Stimulated activated naive CD8-positive, alpha-beta T cell treated with anti-CD3 and anti-CD28 coated beads, Interleukin-15, amount 100 ng/mL, for 72 hours (primary cell): ENCODE results near the gene SMARCD1.
"Not testable (repeated sequence)": the region's sequence is repeated elsewhere in the genome, so short reads cannot be mapped to it uniquely, and the experiment has no call there.

Source experiments
- ATAC-seq: fragments of 150-1000 bp; cut with Tn5 transposase; 2 replicates; pipeline ENCODE4 v1.10.0; 2021; ENCODE audit warnings: mild to moderate bottlenecking, moderate library complexity
- DNase-seq, 2 donors: peaks; one replicate each; pipeline ENCODE4 v3.0.0; 2021 to 2022
- H3K27ac Mint-ChIP-seq, 2 donors: one replicate each; pipeline ENCODE4 v1.8.0; 2022; ENCODE audit warnings: mild to moderate bottlenecking in 2 of 2, mixed read lengths in 2 of 2, moderate library complexity in 2 of 2
- H3K27me3 Mint-ChIP-seq: one replicate; pipeline ENCODE4 v1.8.0; 2022; ENCODE audit warnings: mixed read lengths
- H3K4me1 Mint-ChIP-seq: one replicate; pipeline ENCODE4 v1.8.0; 2022; ENCODE audit warnings: mild to moderate bottlenecking, mixed read lengths
- H3K4me3 Mint-ChIP-seq, 2 donors: one replicate each; pipeline ENCODE4 v1.8.0; 2022; ENCODE audit warnings: mild to moderate bottlenecking in 2 of 2, mixed read lengths in 2 of 2, moderate library complexity in 1 of 2
- H3K9me3 Mint-ChIP-seq, 2 donors: one replicate each; pipeline ENCODE4 v1.8.0; 2022; ENCODE audit warnings: mixed read lengths in 2 of 2

SMARCD1 gene

GRCh38 chr12:50120521-50120920 is 35.4 kb downstream of the SMARCD1 start:
- Mint-ChIP-seq H3K4me3 (no peak overlapping the region), H3K4me1 (peaks cover 35% of the 10 kb centered on the region)
- ATAC-seq = no peak

GRCh38 chr12:50120953-50121352 is 35.8 kb downstream of the SMARCD1 start:
- Mint-ChIP-seq H3K4me1 (peaks cover 35% of the 10 kb centered on the region), H3K9me3 (no peaks in the 10 kb centered on the region), H3K4me3 (no peak overlapping the region), H3K27me3 (no peaks in the 10 kb centered on the region), H3K27ac (no peak overlapping the region)
- ATAC-seq = no peak
- DNase-seq = no peak

More at GRCh38 chr12:50120521-50120920, 35.4 kb downstream of the SMARCD1 start:
- Mint-ChIP-seq H3K27ac (no peak overlapping the region), H3K9me3 (no peaks in the 10 kb centered on the region), H3K27me3 (no peaks in the 10 kb centered on the region)
- DNase-seq = no peak

DNA sequence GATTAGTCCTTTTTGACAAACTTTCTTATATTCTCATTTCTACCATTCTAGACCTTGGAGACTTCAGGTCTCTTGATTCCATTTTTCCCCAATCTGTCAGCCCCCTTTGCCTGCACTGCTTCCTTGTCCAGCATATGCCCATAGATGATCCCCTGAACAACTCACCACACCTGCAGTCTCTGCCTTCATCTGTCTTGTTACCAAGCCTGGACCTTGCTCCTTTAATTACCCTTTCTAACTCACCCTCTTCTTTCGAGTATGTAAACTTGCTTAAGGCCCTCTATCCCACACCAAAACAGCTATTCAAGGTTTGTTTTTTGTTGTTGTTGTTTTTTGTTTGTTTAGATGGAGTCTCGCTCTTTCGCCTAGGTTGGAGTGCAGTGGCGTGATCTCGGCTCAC is 36.5 kb downstream of the SMARCD1 start:
- no peak for ATAC-seq
- Mint-ChIP-seq H3K27ac (peak overlapping the region in 1 of 2 donors; percentile 41), H3K4me1 (peaks cover 29% of the 10 kb centered on the region), H3K4me3 (no peak overlapping the region), H3K9me3 (no peaks in the 10 kb centered on the region), H3K27me3 (no peaks in the 10 kb centered on the region)
- DNase-seq = no peak

GRCh38 chr12:50123203-50123602 is 38.1 kb downstream of the SMARCD1 start:
- no peak overlapping the region for H3K27ac Mint-ChIP-seq
- H3K4me3 Mint-ChIP-seq = no peak overlapping the region
- no peak for ATAC-seq
- no peaks in the 10 kb centered on the region for H3K9me3 Mint-ChIP-seq
- no peaks in the 10 kb centered on the region for H3K27me3 Mint-ChIP-seq
- DNase-seq = no peak
- H3K4me1 Mint-ChIP-seq = peaks cover 28% of the 10 kb centered on the region

- DNase-seq = no peak
- Mint-ChIP-seq H3K4me1 (peaks cover 30% of the 10 kb centered on the region), H3K9me3 (no peaks in the 10 kb centered on the region), H3K27ac (no peak overlapping the region), H3K27me3 (no peaks in the 10 kb centered on the region), H3K4me3 (no peak overlapping the region)
- no peak for ATAC-seq
Measured at GRCh38 chr12:50127546-50127945, 42.4 kb downstream of the SMARCD1 start.

DNA sequence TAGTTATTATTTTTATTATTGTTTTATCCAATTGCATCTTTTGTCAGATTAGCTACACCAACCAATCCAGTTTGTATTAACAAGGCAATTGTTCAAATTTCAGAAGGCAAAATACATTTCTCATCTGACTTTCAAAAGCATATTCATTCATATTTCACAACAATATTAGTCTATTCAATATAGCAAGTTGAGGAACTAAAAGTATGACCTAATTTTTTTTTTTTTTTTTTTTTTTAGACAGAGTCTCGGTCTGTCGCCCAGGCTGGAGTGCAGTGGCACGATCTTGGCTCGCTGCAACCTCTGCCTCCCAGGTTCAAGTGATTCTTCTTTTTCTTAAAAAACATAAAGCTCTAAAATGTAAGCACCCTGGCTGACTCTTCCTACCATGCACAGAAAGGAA is 44.1 kb downstream of the SMARCD1 start:
- Mint-ChIP-seq H3K4me1 (peaks cover 31% of the 10 kb centered on the region), H3K27ac (no peak overlapping the region), H3K27me3 (no peaks in the 10 kb centered on the region), H3K9me3 (no peaks in the 10 kb centered on the region), H3K4me3 (no peak overlapping the region)
- no peak for ATAC-seq
- DNase-seq = no peak

GRCh38 chr12:50132505-50133135 is 47.5 kb downstream of the SMARCD1 start:
- H3K9me3 Mint-ChIP-seq = no peaks in the 10 kb centered on the region
- H3K4me1 Mint-ChIP-seq = peaks cover 11% of the 10 kb centered on the region
- no peak overlapping the region for H3K4me3 Mint-ChIP-seq
- ATAC-seq (no peak), DNase-seq (no peak)
- peak overlapping the region in 1 of 2 donors; percentile 3 for H3K27ac Mint-ChIP-seq
- H3K27me3 Mint-ChIP-seq = no peaks in the 10 kb centered on the region

DNA sequence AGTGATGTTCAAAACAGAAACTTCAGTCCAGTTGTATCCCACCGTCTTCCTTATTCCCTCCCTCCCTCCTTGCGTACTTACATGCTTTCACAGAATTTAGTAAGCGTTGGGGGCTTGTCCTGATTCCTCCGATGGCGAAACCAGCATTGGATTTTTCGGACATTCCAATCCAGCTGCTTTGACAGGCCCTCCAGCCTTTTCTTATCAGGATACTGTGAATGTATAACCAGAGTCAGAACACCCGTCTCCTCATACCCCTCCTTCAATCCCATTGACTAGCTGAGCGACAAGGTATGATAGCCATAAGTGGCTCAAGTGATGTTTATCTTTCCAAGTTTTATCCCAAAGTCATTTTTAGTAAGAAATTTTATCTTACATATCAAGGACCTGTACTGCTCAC is 57.9 kb downstream of the SMARCD1 start:
- H3K9me3 Mint-ChIP-seq = no peaks in the 10 kb centered on the region
- H3K4me1 Mint-ChIP-seq = no peaks in the 10 kb centered on the region
- ATAC-seq (no peak), DNase-seq (no peak)
- no peak overlapping the region for H3K4me3 Mint-ChIP-seq
- H3K27me3 Mint-ChIP-seq = no peaks in the 10 kb centered on the region
- H3K27ac Mint-ChIP-seq = no peak overlapping the region

GRCh38 chr12:50145439-50145838 is 60.3 kb downstream of the SMARCD1 start:
- no peak overlapping the region for H3K4me3 Mint-ChIP-seq
- no peaks in the 10 kb centered on the region for H3K9me3 Mint-ChIP-seq
- H3K4me1 Mint-ChIP-seq = peaks cover 14% of the 10 kb centered on the region
- H3K27me3 Mint-ChIP-seq = no peaks in the 10 kb centered on the region
- DNase-seq = no peak
- no peak for ATAC-seq
- no peak overlapping the region for H3K27ac Mint-ChIP-seq

- DNase-seq = no peak
- Mint-ChIP-seq H3K27ac (no peak overlapping the region), H3K4me3 (no peak overlapping the region), H3K9me3 (no peaks in the 10 kb centered on the region), H3K4me1 (peaks cover 29% of the 10 kb centered on the region), H3K27me3 (no peaks in the 10 kb centered on the region)
- no peak for ATAC-seq
Measured at GRCh38 chr12:50147281-50147680, 62.1 kb downstream of the SMARCD1 start.

DNA sequence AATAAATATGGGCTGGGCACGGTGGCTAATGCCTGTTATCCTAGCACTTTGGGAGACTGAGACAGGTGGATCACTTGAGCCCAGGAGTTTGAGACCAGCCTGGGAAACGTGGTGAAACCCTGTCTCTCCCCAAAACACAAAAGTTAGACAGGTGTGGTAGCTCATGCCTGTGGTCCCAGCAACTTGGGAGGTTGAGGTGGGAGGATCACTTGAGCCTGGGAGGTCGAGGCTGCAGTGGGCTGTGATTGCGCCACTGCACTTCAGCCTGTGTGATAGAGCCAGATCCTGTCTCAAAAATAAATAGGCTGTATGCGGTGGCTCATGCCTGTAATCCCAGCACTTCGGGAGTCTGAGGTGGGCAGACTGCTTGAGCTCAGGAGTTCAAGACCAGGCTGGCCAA is 62.9 kb downstream of the SMARCD1 start:
- H3K27ac Mint-ChIP-seq, H3K4me3 Mint-ChIP-seq, ATAC-seq, H3K9me3 Mint-ChIP-seq, H3K27me3 Mint-ChIP-seq, DNase-seq: not testable (repeated sequence)
- peaks cover 29% of the 10 kb centered on the region for H3K4me1 Mint-ChIP-seq

- Mint-ChIP-seq H3K27me3 (no peaks in the 10 kb centered on the region), H3K4me1 (peaks cover 29% of the 10 kb centered on the region), H3K9me3 (no peaks in the 10 kb centered on the region), H3K27ac (peak overlapping the region in 1 of 2 donors; percentile 55), H3K4me3 (no peak overlapping the region)
- DNase-seq = no peak
- ATAC-seq = peak; percentile 43
Measured at GRCh38 chr12:50149311-50149710, 64.2 kb downstream of the SMARCD1 start.
